Ovary (tissue), 9 donors: ENCODE results near the gene EIF4H. TPM values are rescaled to one million over a fixed set of nuclear protein-coding genes. Genes with fewer than 3 reads are reported as not detected.

ENCODE experiments used
- DNase-seq, 5 donors: peaks; one replicate each; pipeline ENCODE4 v3.0.0-alpha.2; 2019 to 2020
- H3K27ac ChIP-seq, 2 donors: fragments of 200-600 bp; one replicate each; pipeline versions ENCODE4 v1.5.1 to v1.8.0; 2019 to 2022
- H3K27me3 ChIP-seq: fragments of 200-600 bp; one replicate; pipeline ENCODE4 v1.8.0; 2022
- H3K36me3 ChIP-seq: fragments of 200-600 bp; sonication (generic); one replicate; pipeline ENCODE4 v1.5.1; 2019
- H3K4me1 ChIP-seq: one replicate; pipeline ENCODE4 v1.8.1; 2013; ENCODE audit warnings: mild to moderate bottlenecking, moderate library complexity; ENCODE audit not compliant: insufficient read depth
- H3K4me3 ChIP-seq: fragments of 200-600 bp; sonication (generic); one replicate; pipeline ENCODE4 v1.5.1; 2017
- H3K9me3 ChIP-seq, 2 donors: fragments of 200-600 bp in 1 of 2; sonication (generic) in 1 of 2; one replicate each; pipeline versions ENCODE4 v1.5.1 to v1.8.1; 2013 to 2019; ENCODE audit warnings: mild to moderate bottlenecking in 1 of 2, moderate library complexity in 1 of 2
- EP300 ChIP-seq: sonication (generic); formaldehyde crosslinking; IDR thresholded peaks from one replicate; pipeline ENCODE4 v1.6.1; 2017; ENCODE audit warnings: antibody characterized with exemption
- POLR2A ChIP-seq: fragments of 450-650 bp; IDR thresholded peaks from one replicate; pipeline ENCODE4 v1.6.1; 2017; ENCODE audit warnings: antibody characterized with exemption, mild to moderate bottlenecking, moderate library complexity
- WGBS, 3 donors: extraction: QIAGEN DNeasy Blood & Tissue Kit in 1 of 3; methylation state at CpG; one replicate each; pipeline versions ENCODE4 v1.1.5 to v1.1.7; 2013 to 2017; 5-methylcytosine and 5-hydroxymethylcytosine counted together
- intact Hi-C, 4 donors: fragments of 100-400 bp; cut with DNase I; formaldehyde crosslinking; loops; one replicate each; pipeline versions ENCODE4 v1.11.0 to v1.15.1; 2022 to 2023
- microRNA counts: library from miRNA; unstranded; fragments of <30 nt; microRNA quantifications from one replicate; lab custom pipeline; 2016
- microRNA-seq, 3 donors: library from miRNA; unstranded; fragments of <30 nt; microRNA quantifications; one replicate each; pipeline versions ENCODE4 to v1.2.0, GENCODE V29; 2019 to 2020
- polyA plus RNA-seq, 2 donors: library from polyadenylated mRNA; stranded (reverse); fragments of 200-250 nt in 1 of 2; fragments of 350-450 nt in 1 of 2; fragmentation: Illumina TruSeq in 1 of 2; extraction: RNeasy Lipid Tissue Mini Kit (QIAGEN cat#74804) in 1 of 2; gene quantifications; one replicate each; pipeline ENCODE4 v1.2.3, GENCODE V29; 2013 to 2014
- small RNA-seq: library from RNA; depleted of rRNA; stranded (forward); fragments of <200 nt; gene quantifications from one replicate; pipeline ENCODE3, GENCODE V24; 2016
- total RNA-seq, 7 donors: library from RNA; depleted of rRNA in 2 of 7; stranded (reverse); fragments of >200 nt in 2 of 7; fragmentation: NEBNext Ultra II Directional in 3 of 7; extraction: Animal tissue kit (Norgen Biotek cat#: 25700) in 3 of 7; gene quantifications; one replicate each; pipeline versions ENCODE4 v1.1.0 to v1.2.4, GENCODE V29; 2016 to 2023
- donor health status: DM: no; HTN: no; CAD: no; lungs with moderate emphysema.
- donor health status: DM: no; HTN: no; CAD: no.
- donor health status: Bipolar disorder and iron deficiency.
- donor health status: DM: yes; HTN: yes; CAD: no.
- donor health status: DM: no; HTN: no; CAD: no.
- donor health status: DM: yes; HTN: yes; CAD: no.

EIF4H gene
- total and polyA plus RNA-seq, 9 donors: 151 to 301 (median 260) TPM

GRCh38 chr7:74246497-74246896 lies 72.3 kb downstream of the EIF4H start:
- no peak overlapping the region for H3K4me3 ChIP-seq
- H3K27me3 ChIP-seq: no peaks in the 10 kb centered on the region
- no peak overlapping the region for H3K27ac ChIP-seq
- no peak for DNase-seq
- no peaks in the 10 kb centered on the region for H3K36me3 ChIP-seq
- WGBS, 3 donors: 62 to 67% (median 63%) methylated on average over 4 of the region's 4 CpGs
- H3K9me3 ChIP-seq: no peaks in the 10 kb centered on the region
- no peaks in the 10 kb centered on the region for H3K4me1 ChIP-seq
- intact Hi-C loops: no loop called here
- TF ChIP-seq POLR2A (no peak), EP300 (no peak)

MicroRNAs within 50 kb of the gene (microRNA counts, 767-probe panel; counts per million panel counts)
- microRNA hsa-miR-590-3p (lab: Ali Mortazavi, UCI) (530 counts per million, percentile 78 among the panel's probes with 10 or more counts), microRNA hsa-miR-590-5p (lab: Ali Mortazavi, UCI) (1,810 counts per million, percentile 80 among the panel's probes with 10 or more counts)

Small RNA genes lying within 50 kb of the gene (microRNA-seq; reads per million reads assigned to microRNA genes)
- 172 to 453 (median 300) reads per million in 3 donors for gene MIR590

Small RNA genes lying within 50 kb of the gene (small RNA-seq; reads per million reads assigned to genes)
- gene MIR590: 0.15 reads per million

Other genes starting within 250 kb of the EIF4H start
- 10 to 100 TPM; 17.6 to 51.5 (median 39.1) TPM for gene ELN, start 146.2 kb upstream of the EIF4H start, total RNA-seq
- gene ELN, start 146.2 kb upstream of the EIF4H start, polyA plus RNA-seq: 10 to 100 TPM; 13.2 to 38.1 TPM
- 10 to 100 TPM in 6 of 7 donors, 1 to 10 TPM in 1; 8.2 to 38.7 (median 29.1) TPM for gene LIMK1, start 90.6 kb upstream of the EIF4H start, total RNA-seq
- gene LIMK1, start 90.6 kb upstream of the EIF4H start, polyA plus RNA-seq: 10 to 100 TPM in 1 of 2 donors, 1 to 10 TPM in 1; 7.6 to 16.5 TPM
- gene LAT2, start 35.6 kb downstream of the EIF4H start, total RNA-seq: 1 to 10 TPM; 2.6 to 7.9 (median 3.5) TPM
- 1 to 10 TPM; 2.4 to 4.2 TPM for gene LAT2, start 35.6 kb downstream of the EIF4H start, polyA plus RNA-seq
- 10 to 100 TPM in 6 of 7 donors, 1 to 10 TPM in 1; 6.4 to 20.3 (median 14.1) TPM for gene RFC2, start 80.0 kb downstream of the EIF4H start, total RNA-seq
- gene RFC2, start 80.0 kb downstream of the EIF4H start, polyA plus RNA-seq: 10 to 100 TPM; 20.3 to 23.7 TPM
- gene CLIP2, start 115.1 kb downstream of the EIF4H start, total RNA-seq: 10 to 100 TPM; 16.4 to 51.5 (median 40.0) TPM
- 10 to 100 TPM in 1 of 2 donors, 1 to 10 TPM in 1; 5.1 to 28.9 TPM for gene CLIP2, start 115.1 kb downstream of the EIF4H start, polyA plus RNA-seq